ENCODE results near the gene FRMD4B.

Gene FRMD4B

GRCh38 chr3:69197922-69198530, 187.9 kb downstream of the FRMD4B start:
- no peak for TF ChIP-seq GATA2 (IDR thresholded peaks at IDR 0.05; ENCODE audit: low read depth, low read length)
- no peak for TF ChIP-seq GATA3 (IDR thresholded peaks at IDR 0.05; ENCODE audit: low read depth, low read length)

- no peak for TF ChIP-seq GATA2 (IDR thresholded peaks at IDR 0.05; ENCODE audit: low read depth, low read length)
- TF ChIP-seq GATA3 (IDR thresholded peaks at IDR 0.05; ENCODE audit: low read depth, low read length), result no peak
Measured at GRCh38 chr3:69197455-69197854, 188.4 kb downstream of the FRMD4B start.

GRCh38 chr3:69196876-69197275, 189.0 kb downstream of the FRMD4B start:
- no peak for TF ChIP-seq GATA2 (IDR thresholded peaks at IDR 0.05; ENCODE audit: low read depth, low read length)
- no peak for TF ChIP-seq GATA3 (IDR thresholded peaks at IDR 0.05; ENCODE audit: low read depth, low read length)

GRCh38 chr3:69194431-69195165, 191.3 kb downstream of the FRMD4B start:
- TF ChIP-seq GATA2 (IDR thresholded peaks at IDR 0.05; ENCODE audit: low read depth, low read length) (no peak), GATA3 (IDR thresholded peaks at IDR 0.05; ENCODE audit: low read depth, low read length) (no peak)

- no peak for TF ChIP-seq GATA2 (IDR thresholded peaks at IDR 0.05; ENCODE audit: low read depth, low read length)
- TF ChIP-seq GATA3 (IDR thresholded peaks at IDR 0.05; ENCODE audit: low read depth, low read length), result no peak
Measured at GRCh38 chr3:69193749-69194148, 192.1 kb downstream of the FRMD4B start.

GRCh38 chr3:69191516-69191915, 194.4 kb downstream of the FRMD4B start:
- TF ChIP-seq GATA2 (IDR thresholded peaks at IDR 0.05; ENCODE audit: low read depth, low read length), result no peak
- no peak for TF ChIP-seq GATA3 (IDR thresholded peaks at IDR 0.05; ENCODE audit: low read depth, low read length)

- no peak for TF ChIP-seq GATA3 (IDR thresholded peaks at IDR 0.05; ENCODE audit: low read depth, low read length)
- TF ChIP-seq GATA2 (IDR thresholded peaks at IDR 0.05; ENCODE audit: low read depth, low read length), result no peak
Measured at GRCh38 chr3:69189487-69189886, 196.4 kb downstream of the FRMD4B start.

- TF ChIP-seq GATA3 (IDR thresholded peaks at IDR 0.05; ENCODE audit: low read depth, low read length) (no peak), GATA2 (IDR thresholded peaks at IDR 0.05; ENCODE audit: low read depth, low read length) (no peak)
Measured at GRCh38 chr3:69186575-69187093, 199.3 kb downstream of the FRMD4B start.

- no peak for TF ChIP-seq GATA2 (IDR thresholded peaks at IDR 0.05; ENCODE audit: low read depth, low read length)
- TF ChIP-seq GATA3 (IDR thresholded peaks at IDR 0.05; ENCODE audit: low read depth, low read length), result no peak
Measured at GRCh38 chr3:69182588-69183316, 203.1 kb downstream of the FRMD4B start.

- TF ChIP-seq GATA3 (IDR thresholded peaks at IDR 0.05; ENCODE audit: low read depth, low read length) (no peak), GATA2 (IDR thresholded peaks at IDR 0.05; ENCODE audit: low read depth, low read length) (no peak)
Measured at GRCh38 chr3:69181592-69182211, 204.2 kb downstream of the FRMD4B start.

GRCh38 chr3:69180869-69181591, 204.9 kb downstream of the FRMD4B start:
- TF ChIP-seq GATA2 (IDR thresholded peaks at IDR 0.05; ENCODE audit: low read depth, low read length) (no peak), GATA3 (IDR thresholded peaks at IDR 0.05; ENCODE audit: low read depth, low read length) (no peak)

- TF ChIP-seq GATA2 (IDR thresholded peaks at IDR 0.05; ENCODE audit: low read depth, low read length) (no peak), GATA3 (IDR thresholded peaks at IDR 0.05; ENCODE audit: low read depth, low read length) (no peak)
Measured at GRCh38 chr3:69179740-69180372, 206.0 kb downstream of the FRMD4B start.
